HCT116 (cell line): ENCODE results near the gene ADNP. TPM values are rescaled to one million over a fixed set of nuclear protein-coding genes. Genes with fewer than 3 reads are reported as not detected.

Experiments used
- ATAC-seq: fragments of 200-7000 bp; cut with Tn5 transposase; 2 replicates; pipeline ENCODE4 v1.9.1; 2020; ENCODE audit warnings: mild to moderate bottlenecking, moderate library complexity
- BruUV-seq: library from RNA; stranded (reverse); fragments of 400-500 nt; replicated peaks from 2 replicates; lab custom pipeline; 2021; lab: Mats Ljungman, UMichigan
- CTCF ChIA-PET: fragments of 300-600 bp; sonication (Branson Sonifier 250); formaldehyde crosslinking; loops from one replicate; lab custom pipeline; 2021; ENCODE audit warnings: antibody characterized with exemption; lab: Charles Lee
- POLR2A ChIA-PET: fragments of 300-600, 350-600 bp; sonication (Branson Sonifier 250); formaldehyde crosslinking; loops from one replicate; lab custom pipeline; 2021; ENCODE audit warnings: antibody characterized with exemption; lab: Charles Lee
- RAD21 ChIA-PET, 2 experiments: fragments of 300-600 bp; sonication (Branson Sonifier 250); formaldehyde crosslinking; loops; one replicate each; lab custom pipeline; 2023; ENCODE audit warnings: low total read pairs in 2 of 2; ENCODE audit not compliant: uncharacterized antibody in 2 of 2, unreplicated experiment in 2 of 2, low non-redundant PET in 1 of 2; lab: Charles Lee
- DNase-seq: peaks from one replicate; pipeline ENCODE4 v3.0.0-alpha.2; 2010; ENCODE audit warnings: low read depth, low spot score
- H2AFZ ChIP-seq: fragments of 200-600 bp; shearing (Covaris generic), sonication (generic); 2 replicates; pipeline ENCODE4 v1.6.1; 2017; ENCODE audit warnings: low read depth, mixed run types, mixed read lengths, antibody characterized with exemption, low read length; ENCODE audit not compliant: poor library complexity, severe bottlenecking
- H3K27ac ChIP-seq: 2 replicates; pipeline ENCODE4 v1.5.1; 2012; ENCODE audit warnings: low read depth, low read length
- H3K27me3 ChIP-seq: fragments of 200-600 bp; sonication (generic); 2 replicates; pipeline ENCODE4 v1.6.1; 2016; ENCODE audit warnings: mixed run types, low read length, mixed read lengths; ENCODE audit not compliant: insufficient read depth
- H3K36me3 ChIP-seq, 2 experiments: fragments of 200-500 bp in 1 of 2; fragments of 200-600 bp in 1 of 2; sonication (Bioruptor generic) in 1 of 2; sonication (generic) in 1 of 2; 2 replicates each; pipeline versions ENCODE4 v1.5.1 to v1.6.1; 2014 to 2016; ENCODE audit warnings: low read length in 2 of 2, inconsistent platforms in 1 of 2, mixed read lengths in 1 of 2, mixed run types in 1 of 2; ENCODE audit not compliant: insufficient read depth in 2 of 2, control insufficient read depth in 1 of 2
- H3K4me1 ChIP-seq, 2 experiments: fragments of 200-600 bp in 1 of 2; sonication (generic) in 1 of 2; 2 replicates each; pipeline versions ENCODE4 v1.5.1 to v1.6.1; 2012 to 2017; ENCODE audit warnings: low read length in 2 of 2, inconsistent platforms in 1 of 2, mild to moderate bottlenecking in 1 of 2, mixed read lengths in 1 of 2, mixed run types in 1 of 2, moderate library complexity in 1 of 2; ENCODE audit not compliant: insufficient read depth in 2 of 2, control insufficient read depth in 1 of 2
- H3K4me2 ChIP-seq: fragments of 200-600 bp; sonication (generic); 2 replicates; pipeline ENCODE4 v1.6.1; 2017; ENCODE audit warnings: mixed run types, low read length, mixed read lengths
- H3K4me3 ChIP-seq, 2 experiments: fragments of 200-600 bp in 1 of 2; sonication (generic) in 1 of 2; replicated peaks in 1 of 2; 2 replicates each; pipeline ENCODE4 v1.5.1; 2011 to 2016; ENCODE audit warnings: low read length in 2 of 2, control low read depth in 1 of 2, low read depth in 1 of 2, mild to moderate bottlenecking in 1 of 2, mixed read lengths in 1 of 2, mixed run types in 1 of 2
- H3K79me2 ChIP-seq: fragments of 200-600 bp; sonication (generic); 2 replicates; pipeline ENCODE4 v1.6.1; 2017; ENCODE audit warnings: mild to moderate bottlenecking, mixed run types, low read length, moderate library complexity, mixed read lengths; ENCODE audit not compliant: insufficient read depth
- H3K9ac ChIP-seq: fragments of 200-600 bp; sonication (generic); 2 replicates; pipeline ENCODE4 v1.6.1; 2016; ENCODE audit warnings: low read length, mixed read lengths
- H3K9me2 ChIP-seq: fragments of 200-600 bp; sonication (generic), shearing (Covaris generic); 2 replicates; pipeline ENCODE4 v1.6.1; 2017; ENCODE audit warnings: mixed run types, mild to moderate bottlenecking, moderate library complexity; ENCODE audit not compliant: insufficient read depth
- H3K9me3 ChIP-seq, 2 experiments: fragments of 200-500 bp in 1 of 2; fragments of 200-600 bp in 1 of 2; sonication (Bioruptor generic) in 1 of 2; sonication (generic) in 1 of 2; 2 replicates each; pipeline ENCODE4 v1.6.1; 2014 to 2017; ENCODE audit warnings: low read length in 2 of 2, mixed read lengths in 2 of 2, inconsistent platforms in 1 of 2, low read depth in 1 of 2, mild to moderate bottlenecking in 1 of 2, mixed run types in 1 of 2, moderate library complexity in 1 of 2; ENCODE audit not compliant: control insufficient read depth in 1 of 2, insufficient read depth in 1 of 2
- H4K20me1 ChIP-seq: fragments of 200-600 bp; sonication (generic), shearing (Covaris generic); 2 replicates; pipeline ENCODE4 v1.6.1; 2017; ENCODE audit warnings: mixed run types, mild to moderate bottlenecking, moderate library complexity; ENCODE audit not compliant: insufficient read depth
- POLR2AphosphoS5 ChIP-seq: IDR thresholded peaks from 2 replicates; pipeline ENCODE4 v1.6.1; 2011; ENCODE audit warnings: mild to moderate bottlenecking, low read depth, low read length, moderate library complexity
- ZBTB33 ChIP-seq: IDR thresholded peaks from 2 replicates; pipeline ENCODE4 v1.6.1; 2011; ENCODE audit warnings: mild to moderate bottlenecking, low read length, moderate library complexity; ENCODE audit not compliant: insufficient replicate concordance; ENCODE audit errors: extremely low read depth
- intact Hi-C: fragments of 100-400 bp; cut with micrococcal nuclease; formaldehyde crosslinking; loops from 2 replicates; pipeline ENCODE4 v1.10.0; 2022
- total RNA-seq: library from RNA; stranded (reverse); gene quantifications from one replicate; pipeline ENCODE4 v1.2.1, GENCODE V29; 2021; ENCODE audit not compliant: unreplicated experiment

ADNP gene
- total RNA-seq, 1 experiment from 2014 or later, result 85.9 TPM

- no peak for TF ChIP-seq ZBTB33
Measured at GRCh38 chr20:50933589-50933988, 2.4 kb upstream of the ADNP start (continued).

GRCh38 chr20:50932691-50933280, 1.5 kb upstream of the ADNP start:
- intact Hi-C loops, result no loop called here
- peaks cover 4 to 27% of the 10 kb centered on the region in 2 experiments; a peak in 3 of 4 replicates for H3K4me1 ChIP-seq
- BruUV-seq, result no TSS peak
- ChIA-PET CTCF (interaction anchor here (3.9 kb wide), 1 partner anchor 139 kb away, joined by 39 read pairs; the partner anchor contains the start of gene BCAS4), POLR2A (interaction anchor here (1.7 kb wide), 1 partner anchor 138 kb away, joined by 9 read pairs; the partner anchor contains the start of gene BCAS4), RAD21 (no interaction called here)
- H3K27me3 ChIP-seq, result no peaks in the 10 kb centered on the region
- H3K79me2 ChIP-seq, result peaks cover 32% of the 10 kb centered on the region
- ATAC-seq (no peak), DNase-seq (no peak)
- H3K9me2 ChIP-seq, result no peaks in the 10 kb centered on the region
- no peak for TF ChIP-seq POLR2AphosphoS5
- H3K9me3 ChIP-seq, result no peaks in the 10 kb centered on the region
- peaks cover 35 to 41% of the 10 kb centered on the region in 2 experiments for H3K36me3 ChIP-seq
- H3K4me2 ChIP-seq, result no peak overlapping the region
- H3K27ac ChIP-seq, result peak overlapping the region; percentile 98; the same call in 1 of the 2 replicates
- no peak overlapping the region for H3K4me3 ChIP-seq
- peaks cover 19% of the 10 kb centered on the region; the same call in 1 of the 2 replicates for H4K20me1 ChIP-seq
- 0 out of 2 replicates have a peak overlapping the region, but pooled peaks have one; percentile 69 for H3K9ac ChIP-seq
- H2AFZ ChIP-seq, result no peak overlapping the region
